Fibroblast of gingiva (primary cell): ENCODE data around the gene ANKRD52.
"Not testable (repeated sequence)": the region's sequence is repeated elsewhere in the genome, so short reads cannot be mapped to it uniquely, and the experiment has no call there.

Experiments
- DNase-seq: peaks from one replicate; pipeline ENCODE4 v3.0.0-alpha.2; 2011; ENCODE audit warnings: low read depth

Gene ANKRD52

GRCh38 chr12:56272468-56272867 lies 14.3 kb upstream of the ANKRD52 start:
- DNase-seq, result not testable (repeated sequence)

DNA sequence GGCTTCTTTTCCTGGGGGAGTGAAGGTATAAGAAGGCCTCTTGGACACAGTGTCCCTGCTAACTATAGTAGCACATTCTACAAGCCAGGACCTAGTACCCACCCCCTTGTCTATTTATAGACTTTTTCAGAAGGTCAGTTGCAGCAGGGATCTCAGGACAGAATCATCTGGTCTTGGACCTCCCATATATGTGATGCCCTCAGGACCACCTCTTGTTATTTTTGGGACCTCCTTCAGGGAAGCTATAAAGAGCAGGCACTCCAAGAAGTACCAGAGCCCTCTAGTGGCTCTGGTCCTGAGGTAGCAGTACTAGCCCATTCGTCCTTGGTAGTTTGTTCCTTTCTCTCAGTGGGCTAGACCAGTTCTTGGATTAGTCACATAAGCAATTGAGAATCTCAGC lies 12.8 kb upstream of the ANKRD52 start:
- DNase-seq, result peak; percentile 13

- peak; percentile 20 for DNase-seq
Measured at GRCh38 chr12:56267443-56268071, 9.4 kb upstream of the ANKRD52 start.

GRCh38 chr12:56266693-56267442 lies 8.7 kb upstream of the ANKRD52 start, which contains the start of gene COQ10A:
TSS of gene COQ10A (plus strand) at chr12:56266942. CDS start at chr12:56267119, 177 bp downstream.
- peak; percentile 75 for DNase-seq

- DNase-seq, result not testable (repeated sequence)
Measured at GRCh38 chr12:56266068-56266692, 8.0 kb upstream of the ANKRD52 start.

GRCh38 chr12:56262955-56263354 lies 4.8 kb upstream of the ANKRD52 start:
- not testable (repeated sequence) for DNase-seq

DNA sequence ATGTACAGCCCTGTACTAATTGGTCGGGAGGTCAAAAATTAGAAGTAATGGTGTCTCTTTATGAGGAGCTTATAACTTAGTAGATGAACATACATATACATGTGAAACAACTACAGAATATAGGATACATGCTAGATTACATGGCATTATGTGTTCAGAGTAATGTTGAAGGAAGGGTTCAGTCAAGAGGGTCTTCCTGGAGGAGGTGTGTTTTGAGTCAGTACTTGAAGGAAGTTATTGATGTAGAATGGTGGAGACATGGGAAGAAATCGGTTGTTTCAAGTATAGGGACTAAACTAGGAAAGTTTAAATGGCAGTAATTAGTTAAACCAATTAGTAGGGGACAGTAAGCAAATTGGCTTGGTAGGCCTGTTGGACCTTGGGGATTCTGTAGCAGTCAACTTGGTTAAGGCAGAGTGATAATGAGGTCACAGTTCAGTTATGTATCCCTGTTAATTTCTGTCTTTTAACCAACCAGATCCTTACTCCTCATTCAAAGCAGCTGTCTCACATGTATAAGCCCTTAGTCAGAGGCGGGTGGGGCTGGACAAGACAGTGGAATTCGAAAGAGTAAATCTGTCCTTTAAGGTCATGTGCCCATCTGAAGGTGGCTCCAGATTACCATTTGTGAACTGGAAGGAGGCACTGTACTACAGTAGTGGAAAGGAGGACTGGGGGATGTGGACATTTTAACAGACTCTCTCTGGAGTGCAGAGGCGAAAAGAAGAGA lies 3.5 kb upstream of the ANKRD52 start:
- peak; percentile 73 for DNase-seq

GRCh38 chr12:56260921-56261320 lies 2.7 kb upstream of the ANKRD52 start:
- DNase-seq, result no peak

- no peak for DNase-seq
Measured at GRCh38 chr12:56260380-56260779, 2.2 kb upstream of the ANKRD52 start.

DNA sequence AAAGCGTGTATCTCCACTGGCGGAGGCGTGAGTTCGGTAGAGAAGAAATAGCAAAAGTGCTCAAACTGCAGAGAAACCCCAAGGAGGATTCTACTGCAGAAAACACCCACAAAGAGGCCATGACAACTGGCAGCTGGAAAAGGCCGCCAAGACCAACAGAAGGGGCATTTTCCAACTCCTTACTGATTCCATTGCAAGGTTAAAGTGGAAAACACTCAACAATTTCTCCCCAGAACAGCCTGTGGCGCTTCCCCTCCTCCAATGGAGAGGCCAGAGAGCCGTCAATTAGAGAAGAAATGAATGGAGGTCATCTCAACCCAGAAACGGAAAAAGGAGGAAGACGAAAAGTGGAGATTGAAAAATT lies 618 bp upstream of the ANKRD52 start:
- DNase-seq, result no peak

GRCh38 chr12:56257491-56258067 lies 605 bp downstream of the ANKRD52 start:
- no peak for DNase-seq

DNA sequence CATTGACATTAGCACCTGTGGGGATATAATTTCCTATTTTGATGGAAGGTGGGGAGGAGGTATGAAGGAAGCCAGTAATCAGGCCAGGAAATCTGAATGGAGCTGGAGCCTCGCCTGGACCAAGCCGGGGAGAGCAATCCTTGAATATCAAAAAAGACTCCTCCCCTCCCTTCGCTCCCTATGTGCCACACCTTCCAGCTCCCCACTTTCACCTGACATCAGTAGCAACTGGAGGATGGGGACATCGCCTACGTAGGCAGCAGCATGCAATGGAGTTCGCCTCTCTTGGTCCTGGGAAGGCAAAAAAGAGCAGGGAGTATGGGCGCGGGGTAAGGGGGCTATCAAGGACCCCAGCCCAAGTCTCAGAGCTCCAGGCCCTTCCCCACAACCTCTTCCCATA lies 1.1 kb downstream of the ANKRD52 start:
- DNase-seq, result no peak

DNA sequence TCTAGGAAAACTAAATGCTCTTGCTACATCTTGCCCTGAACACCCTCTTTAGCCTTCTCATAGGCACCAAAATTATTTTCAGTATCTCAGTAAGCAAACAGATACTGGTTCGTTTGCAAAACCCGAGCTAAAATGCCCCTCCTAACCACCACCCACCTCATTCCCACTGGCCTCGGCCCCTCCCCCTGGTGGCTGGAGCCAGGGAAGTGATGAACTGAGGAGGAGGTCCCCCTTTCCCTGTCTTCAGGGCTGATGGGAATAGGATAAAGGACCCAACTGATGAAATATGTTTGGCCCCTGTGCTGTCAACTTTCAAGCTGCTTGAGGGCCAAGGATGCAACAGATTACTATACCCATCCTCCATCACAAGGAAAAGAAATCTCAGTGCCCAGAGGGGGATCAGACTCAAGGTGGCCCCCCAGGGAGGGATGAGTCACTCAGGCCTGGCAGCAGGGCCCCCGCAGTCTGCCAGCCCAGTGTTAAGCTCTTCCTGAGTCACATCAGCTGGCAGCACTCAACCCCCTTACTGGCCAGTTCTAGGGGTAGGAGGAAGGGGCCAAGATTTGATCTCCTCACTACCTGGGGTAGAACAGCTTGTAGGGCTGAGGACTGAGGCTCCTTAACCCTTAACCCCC lies 1.7 kb downstream of the ANKRD52 start:
- DNase-seq, result peak; percentile 80

DNA sequence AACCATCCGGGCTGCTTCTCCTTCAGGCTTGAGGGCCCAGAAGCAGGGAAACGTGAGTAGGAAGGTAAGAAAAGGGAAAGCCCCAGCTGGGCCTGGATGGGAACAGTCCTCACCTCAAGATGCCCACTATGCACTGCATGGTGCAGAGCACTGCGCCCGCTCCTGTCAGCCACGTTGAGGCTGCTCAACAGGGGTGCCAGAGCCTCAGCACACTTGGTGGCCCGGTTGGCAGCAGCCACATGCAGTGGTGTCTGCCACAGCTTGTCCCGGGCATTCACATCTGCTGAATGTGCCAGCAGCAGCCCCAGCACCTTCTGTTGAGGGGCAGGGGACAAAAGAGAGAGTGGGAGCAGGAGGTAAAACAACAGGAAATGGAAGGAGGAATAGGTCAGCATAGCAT lies 2.5 kb downstream of the ANKRD52 start:
- no peak for DNase-seq

DNA sequence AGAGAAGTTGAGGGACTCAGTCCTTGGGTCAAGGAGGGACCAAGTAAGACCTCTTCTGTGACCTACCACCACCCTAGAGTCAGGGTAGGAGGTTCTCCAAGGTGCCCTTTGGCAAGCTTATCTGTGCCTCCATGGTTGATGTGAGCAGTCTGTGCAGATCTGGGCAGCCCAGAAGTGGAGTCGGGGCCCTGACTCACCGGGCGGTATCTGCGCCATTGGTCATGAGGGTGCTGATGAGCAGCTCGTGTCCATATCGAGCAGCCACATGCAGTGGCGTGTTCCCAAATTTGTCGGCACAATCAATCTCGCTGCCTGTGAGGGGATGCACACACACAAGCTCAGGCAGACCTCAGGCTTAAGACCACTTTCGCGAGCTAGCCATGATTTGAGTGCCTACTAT lies 5.1 kb downstream of the ANKRD52 start:
- DNase-seq, result no peak

GRCh38 chr12:56252649-56253048 lies 5.5 kb downstream of the ANKRD52 start:
- DNase-seq, result no peak

GRCh38 chr12:56248711-56249110 lies 9.5 kb downstream of the ANKRD52 start:
- no peak for DNase-seq

- no peak for DNase-seq
Measured at GRCh38 chr12:56247923-56248322, 10.3 kb downstream of the ANKRD52 start.

DNA sequence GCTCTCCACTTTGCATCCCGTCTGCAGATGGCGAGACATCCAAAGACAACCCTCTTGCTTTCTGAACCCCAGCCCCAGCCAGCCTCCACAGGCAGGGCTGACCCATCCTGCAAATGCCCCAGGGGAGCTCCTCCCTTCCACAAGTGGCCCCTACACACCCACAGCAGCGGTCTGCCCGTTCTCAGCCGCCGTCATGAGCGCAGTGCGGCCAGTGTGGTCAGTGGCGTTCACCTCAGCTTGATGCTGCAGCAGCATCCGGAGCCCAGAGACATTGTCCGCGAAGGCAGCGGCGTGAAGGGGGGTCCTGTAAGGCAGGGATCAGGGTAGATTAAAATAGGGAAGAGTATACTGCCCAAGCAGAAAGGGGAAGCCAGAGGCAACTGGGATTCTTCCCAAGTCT lies 13.7 kb downstream of the ANKRD52 start:
- DNase-seq, result no peak

DNA sequence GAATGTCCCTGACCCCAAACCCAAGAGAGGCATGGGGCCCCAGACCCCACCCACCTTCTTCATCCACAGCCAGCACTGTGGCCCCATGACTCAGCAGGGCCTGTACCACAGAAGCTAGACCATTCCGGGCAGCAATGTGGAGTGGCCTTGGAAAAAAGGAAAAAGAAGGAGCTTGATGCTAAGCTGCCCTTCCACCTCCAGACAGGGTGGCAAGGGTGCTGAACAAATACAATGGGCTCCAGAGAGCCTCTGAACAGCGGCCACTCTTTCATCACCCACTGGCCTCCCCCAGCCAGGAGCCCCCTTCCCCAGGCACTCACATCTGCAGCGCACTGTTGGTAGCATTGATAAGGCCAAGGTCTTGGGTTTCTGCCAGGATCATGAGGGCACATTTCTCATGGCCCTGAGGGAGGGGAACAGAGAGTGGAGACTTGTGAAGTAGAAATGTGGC lies 14.4 kb downstream of the ANKRD52 start:
- no peak for DNase-seq

DNA sequence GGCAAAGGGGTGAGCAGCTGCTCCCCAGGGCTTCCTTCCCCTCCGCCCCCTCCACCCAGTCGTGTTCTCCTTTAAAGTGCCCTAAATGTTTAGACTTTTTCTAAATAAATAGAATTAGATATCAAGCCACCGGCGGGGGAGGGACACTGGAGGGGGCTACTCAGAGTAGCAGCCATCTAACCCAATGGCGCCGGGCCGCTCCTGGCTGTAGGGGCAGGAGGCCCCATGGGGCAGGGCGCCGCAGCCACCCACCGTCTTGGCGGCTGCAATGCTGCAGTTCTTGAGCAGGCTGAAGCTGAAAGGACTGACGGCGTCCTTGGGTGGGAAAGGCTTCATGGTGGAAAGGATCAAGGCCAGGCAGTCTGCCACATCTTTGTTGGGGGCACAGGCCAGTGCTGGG lies 15.2 kb downstream of the ANKRD52 start:
- no peak for DNase-seq
